H9 (cell line): ENCODE results near the gene SFXN2. TPM values are rescaled to one million over a fixed set of nuclear protein-coding genes. Genes with fewer than 3 reads are reported as not detected.
A peak's percentile ranks its signal among the peaks of the same experiment; 100 is the strongest.

ENCODE experiments used
- DNase-seq: peaks from one replicate; pipeline ENCODE4 v3.0.0-alpha.2; 2017
- H2AFZ ChIP-seq: one replicate; pipeline ENCODE4 v1.6.1; 2013; ENCODE audit warnings: mild to moderate bottlenecking, low read length, control low read depth, moderate library complexity
- H2AK5ac ChIP-seq: 2 replicates; pipeline ENCODE4 v1.6.1; 2013; ENCODE audit warnings: low read length, control low read depth, mixed read lengths; ENCODE audit not compliant: insufficient read length
- H2BK120ac ChIP-seq: one replicate; pipeline ENCODE4 v1.6.1; 2013; ENCODE audit warnings: low read depth, mild to moderate bottlenecking, low read length, control low read depth, inconsistent platforms; ENCODE audit not compliant: poor library complexity, severe bottlenecking
- H2BK12ac ChIP-seq: 2 replicates; pipeline ENCODE4 v1.6.1; 2013; ENCODE audit warnings: low read length, control low read depth, mixed read lengths, low read depth; ENCODE audit not compliant: insufficient read length
- H2BK15ac ChIP-seq: 2 replicates; pipeline ENCODE4 v1.6.1; 2013; ENCODE audit warnings: low read depth, low read length, control low read depth
- H2BK20ac ChIP-seq: one replicate; pipeline ENCODE4 v1.6.1; 2013; ENCODE audit warnings: low read depth, mild to moderate bottlenecking, low read length, control low read depth, inconsistent platforms; ENCODE audit not compliant: poor library complexity, severe bottlenecking
- H2BK5ac ChIP-seq: 2 replicates; pipeline ENCODE4 v1.6.1; 2013; ENCODE audit warnings: low read length, control low read depth, mixed read lengths; ENCODE audit not compliant: insufficient read length
- H3K14ac ChIP-seq: 2 replicates; pipeline ENCODE4 v1.6.1; 2013; ENCODE audit warnings: low read length, control low read depth; ENCODE audit not compliant: insufficient read depth
- H3K18ac ChIP-seq: 2 replicates; pipeline ENCODE4 v1.6.1; 2013; ENCODE audit warnings: low read depth, mild to moderate bottlenecking, mixed read lengths, low read length, control low read depth; ENCODE audit not compliant: insufficient read length
- H3K23ac ChIP-seq: 2 replicates; pipeline ENCODE4 v1.6.1; 2013; ENCODE audit warnings: low read length, control low read depth, mixed read lengths, low read depth; ENCODE audit not compliant: insufficient read length
- H3K23me2 ChIP-seq: 2 replicates; pipeline ENCODE4 v1.6.1; 2013; ENCODE audit warnings: low read depth, mild to moderate bottlenecking, mixed read lengths, low read length, control low read depth; ENCODE audit not compliant: insufficient read length, poor library complexity, severe bottlenecking
- H3K27ac ChIP-seq: 2 replicates; pipeline ENCODE4 v1.5.1; 2013; ENCODE audit warnings: low read length, control low read depth, mixed read lengths, low read depth; ENCODE audit not compliant: insufficient read length
- H3K27me3 ChIP-seq: 2 replicates; pipeline ENCODE4 v1.6.1; 2013; ENCODE audit warnings: low read length, control low read depth, inconsistent platforms; ENCODE audit not compliant: insufficient read depth
- H3K4ac ChIP-seq: 2 replicates; pipeline ENCODE4 v1.6.1; 2013; ENCODE audit warnings: low read depth, mild to moderate bottlenecking, control low read depth, inconsistent platforms, low read length, moderate library complexity
- H3K4me1 ChIP-seq: 2 replicates; pipeline ENCODE4 v1.6.1; 2013; ENCODE audit warnings: low read length, control low read depth, inconsistent platforms; ENCODE audit not compliant: insufficient read depth
- H3K4me2 ChIP-seq: 2 replicates; pipeline ENCODE4 v1.6.1; 2013; ENCODE audit warnings: low read length, control low read depth, mixed read lengths; ENCODE audit not compliant: insufficient read length, insufficient read depth
- H3K56ac ChIP-seq: 2 replicates; pipeline ENCODE4 v1.6.1; 2013; ENCODE audit warnings: low read depth, mild to moderate bottlenecking, mixed read lengths, low read length, control low read depth; ENCODE audit not compliant: insufficient read length
- H3K79me1 ChIP-seq: 2 replicates; pipeline ENCODE4 v1.6.1; 2013; ENCODE audit warnings: low read depth, mild to moderate bottlenecking, moderate library complexity, low read length, control low read depth, inconsistent platforms; ENCODE audit not compliant: insufficient read depth, poor library complexity, severe bottlenecking
- H3K79me2 ChIP-seq: 2 replicates; pipeline ENCODE4 v1.6.1; 2013; ENCODE audit warnings: low read length, control low read depth, inconsistent platforms; ENCODE audit not compliant: insufficient read depth
- H3K9ac ChIP-seq: 2 replicates; pipeline ENCODE4 v1.6.1; 2013; ENCODE audit warnings: low read length, control low read depth, mixed read lengths; ENCODE audit not compliant: insufficient read length; ENCODE audit errors: extremely low read depth
- H3K9me3 ChIP-seq: one replicate; pipeline ENCODE4 v1.6.1; 2013; ENCODE audit warnings: low read depth, low read length, inconsistent platforms; ENCODE audit not compliant: control insufficient read depth
- H3T11ph ChIP-seq: one replicate; pipeline ENCODE4 v1.6.1; 2013; ENCODE audit warnings: mild to moderate bottlenecking, low read length, control low read depth, inconsistent platforms
- H4K20me1 ChIP-seq: one replicate; pipeline ENCODE4 v1.6.1; 2013; ENCODE audit not compliant: control insufficient read depth, insufficient read length, insufficient read depth
- H4K5ac ChIP-seq: 2 replicates; pipeline ENCODE4 v1.6.1; 2013; ENCODE audit warnings: low read depth, mild to moderate bottlenecking, mixed read lengths, low read length, control low read depth; ENCODE audit not compliant: insufficient read length
- H4K8ac ChIP-seq: replicated peaks from 2 replicates; pipeline ENCODE4 v1.6.1; 2013; ENCODE audit warnings: low read length, control low read depth, mixed read lengths, low read depth; ENCODE audit not compliant: insufficient read length
- H4K91ac ChIP-seq: 2 replicates; pipeline ENCODE4 v1.6.1; 2013; ENCODE audit warnings: low read depth, mild to moderate bottlenecking, moderate library complexity, mixed read lengths, low read length, control low read depth; ENCODE audit not compliant: insufficient read length
- H3K27ac Mint-ChIP-seq, 3 experiments: 2 replicates in 2 of 3; 3 replicates in 1 of 3; pipeline ENCODE4 v1.8.0; 2020 to 2021; ENCODE audit warnings: mixed read lengths in 3 of 3, mild to moderate bottlenecking in 1 of 3, moderate library complexity in 1 of 3
- H3K27me3 Mint-ChIP-seq: 2 replicates; pipeline ENCODE4 v1.8.0; 2021; ENCODE audit warnings: low read depth, mild to moderate bottlenecking, moderate library complexity, mixed read lengths
- H3K36me3 Mint-ChIP-seq, 3 experiments: 2 replicates in 2 of 3; 3 replicates in 1 of 3; pipeline ENCODE4 v1.8.0; 2020 to 2021; ENCODE audit warnings: low read depth in 3 of 3, mixed read lengths in 3 of 3; ENCODE audit not compliant: insufficient read depth in 1 of 3
- H3K4me1 Mint-ChIP-seq, 2 experiments: 2 replicates each; pipeline ENCODE4 v1.8.0; 2020; ENCODE audit warnings: mixed read lengths in 2 of 2
- H3K4me3 Mint-ChIP-seq, 2 experiments: 2 replicates in 1 of 2; 3 replicates in 1 of 2; pipeline ENCODE4 v1.8.0; 2020 to 2021; ENCODE audit warnings: mild to moderate bottlenecking in 2 of 2, mixed read lengths in 2 of 2, moderate library complexity in 1 of 2
- H3K9me3 Mint-ChIP-seq, 2 experiments: 2 replicates in 1 of 2; 3 replicates in 1 of 2; pipeline ENCODE4 v1.8.0; 2020; ENCODE audit warnings: mild to moderate bottlenecking in 2 of 2, mixed read lengths in 2 of 2, moderate library complexity in 1 of 2
- CTCF ChIP-seq: fragments of 200-600 bp; sonication (generic); conservative IDR thresholded peaks from 3 replicates; pipeline ENCODE4 v1.8.0; 2021; ENCODE audit warnings: antibody characterized with exemption, mild to moderate bottlenecking
- WGBS: extraction: QIAGEN DNeasy Blood & Tissue Kit; methylation state at CpG from one replicate; pipeline ENCODE4 v1.1.7; 2013; ENCODE audit warnings: missing lambda C conversion rate, low lambda C conversion rate, mixed read lengths; ENCODE audit not compliant: insufficient read length; ENCODE audit errors: extremely low coverage; 5-methylcytosine and 5-hydroxymethylcytosine counted together
- total RNA-seq: library from RNA; stranded (reverse); gene quantifications from 2 replicates; pipeline ENCODE4 v1.2.1, GENCODE V29; 2021

The SFXN2 gene
- total RNA-seq, 1 experiment from 2014 or later = 34.7 TPM

- H3K56ac ChIP-seq = no peak overlapping the region
- peaks cover 15% of the 10 kb centered on the region; the same call in 1 of the 2 replicates for H3K4me1 ChIP-seq
- no peaks in the 10 kb centered on the region for H3K23me2 ChIP-seq
- no peak overlapping the region for H2AK5ac ChIP-seq
- no peak overlapping the region for H3T11ph ChIP-seq
- H3K9me3 Mint-ChIP-seq = no peaks in the 10 kb centered on the region
- H3K4me1 Mint-ChIP-seq = peaks cover 71 to 77% of the 10 kb centered on the region in 2 experiments
- H3K36me3 Mint-ChIP-seq = peaks cover 0 to 5% (median 3%) of the 10 kb centered on the region in 3 experiments; a peak in 1 of 7 replicates
- H3K4me3 Mint-ChIP-seq = peak overlapping the region in 1 of 2 experiments; percentile 62; a peak in 3 of 5 replicates
- no peaks in the 10 kb centered on the region for H3K27me3 ChIP-seq
- no peak overlapping the region for H2BK15ac ChIP-seq
- H3K27ac ChIP-seq = no peak overlapping the region
- TF ChIP-seq CTCF = no peak
- no peak overlapping the region for H2BK20ac ChIP-seq
- no peaks in the 10 kb centered on the region for H3K79me2 ChIP-seq
- no peaks in the 10 kb centered on the region for H3K79me1 ChIP-seq
- H4K91ac ChIP-seq = no peak overlapping the region
- H4K20me1 ChIP-seq = no peaks in the 10 kb centered on the region
- H3K9ac ChIP-seq = no peak overlapping the region
- peak overlapping the region; percentile 35 to 95 (median 51); a peak in 3 of 7 replicates for H3K27ac Mint-ChIP-seq
- H3K14ac ChIP-seq = no peak overlapping the region
- H4K5ac ChIP-seq = no peak overlapping the region
- no peak overlapping the region for H3K4me2 ChIP-seq
- H3K18ac ChIP-seq = no peak overlapping the region
- H3K4ac ChIP-seq = no peak overlapping the region
- H2BK120ac ChIP-seq = no peak overlapping the region
- DNase-seq = no peak
- H4K8ac ChIP-seq = no peak overlapping the region
- WGBS = no CpG with 5 or more reads among the region's 16 CpGs
- H3K27me3 Mint-ChIP-seq = no peaks in the 10 kb centered on the region
- H2AFZ ChIP-seq = no peak overlapping the region
- H2BK12ac ChIP-seq = no peak overlapping the region
- no peak overlapping the region for H2BK5ac ChIP-seq
- H3K23ac ChIP-seq = no peak overlapping the region
- H3K9me3 ChIP-seq = no peaks in the 10 kb centered on the region
These were observed 38.5 kb upstream of the SFXN2 start for GRCh38 chr10:102675666-102676533.
